ENCODE measurements around the gene B3GNT7.

B3GNT7 gene

GRCh38 chr2:231436957-231437356 is 41.4 kb downstream of the B3GNT7 start:
- Histone ChIP-seq H3K4me3 (ENCODE audit: low read depth in 1 of 5, low read length in 5 of 5) (no peak overlapping the region), H3K9me3 (ENCODE audit: control insufficient read depth in 5 of 5, low read length in 5 of 5) (peaks cover 0 to 4% (median 0%) of the 10 kb centered on the region in 5 donors), H3K4me1 (ENCODE audit: control insufficient read depth in 5 of 5, insufficient read depth in 5 of 5, low read length in 5 of 5) (no peaks in the 10 kb centered on the region), H3K36me3 (ENCODE audit: control insufficient read depth in 5 of 5, insufficient read depth in 5 of 5, low read length in 5 of 5) (no peaks in the 10 kb centered on the region), H3K27me3 (ENCODE audit: control insufficient read depth in 5 of 5, insufficient read depth in 4 of 5, low read length in 5 of 5) (no peaks in the 10 kb centered on the region), H3K9ac (ENCODE audit: low read length in 5 of 5) (no peak overlapping the region), H3K27ac (ENCODE audit: low read depth, low read length) (no peak overlapping the region)

GRCh38 chr2:231449503-231450054 is 54.1 kb downstream of the B3GNT7 start:
- no peaks in the 10 kb centered on the region for H3K27me3 ChIP-seq (ENCODE audit: control insufficient read depth in 5 of 5, insufficient read depth in 4 of 5, low read length in 5 of 5)
- no peak overlapping the region for H3K27ac ChIP-seq (ENCODE audit: low read depth, low read length)
- peaks cover 4 to 21% (median 20%) of the 10 kb centered on the region in 5 donors for H3K36me3 ChIP-seq (ENCODE audit: control insufficient read depth in 5 of 5, insufficient read depth in 5 of 5, low read length in 5 of 5)
- H3K4me3 ChIP-seq (ENCODE audit: low read depth in 1 of 5, low read length in 5 of 5): no peak overlapping the region
- H3K4me1 ChIP-seq (ENCODE audit: control insufficient read depth in 5 of 5, insufficient read depth in 5 of 5, low read length in 5 of 5): peaks cover 0 to 3% (median 0%) of the 10 kb centered on the region in 5 donors
- H3K9me3 ChIP-seq (ENCODE audit: control insufficient read depth in 5 of 5, low read length in 5 of 5): no peaks in the 10 kb centered on the region
- no peak overlapping the region for H3K9ac ChIP-seq (ENCODE audit: low read length in 5 of 5)

- peaks cover 10 to 31% (median 29%) of the 10 kb centered on the region in 5 donors for H3K36me3 ChIP-seq (ENCODE audit: control insufficient read depth in 5 of 5, insufficient read depth in 5 of 5, low read length in 5 of 5)
- no peak overlapping the region for H3K9ac ChIP-seq (ENCODE audit: low read length in 5 of 5)
- H3K4me1 ChIP-seq (ENCODE audit: control insufficient read depth in 5 of 5, insufficient read depth in 5 of 5, low read length in 5 of 5): peaks cover 0 to 3% (median 0%) of the 10 kb centered on the region in 5 donors
- no peak overlapping the region for H3K4me3 ChIP-seq (ENCODE audit: low read depth in 1 of 5, low read length in 5 of 5)
- no peak overlapping the region for H3K27ac ChIP-seq (ENCODE audit: low read depth, low read length)
- no peaks in the 10 kb centered on the region for H3K9me3 ChIP-seq (ENCODE audit: control insufficient read depth in 5 of 5, low read length in 5 of 5)
- H3K27me3 ChIP-seq (ENCODE audit: control insufficient read depth in 5 of 5, insufficient read depth in 4 of 5, low read length in 5 of 5): no peaks in the 10 kb centered on the region
These were observed 55.1 kb downstream of the B3GNT7 start for GRCh38 chr2:231450548-231450989.
